GM19397 (cell line): Measurements from ENCODE around the gene GASK1A.

Experiments
- ATAC-seq: cut with Tn5 transposase; IDR thresholded peaks from one replicate; pipeline ENCODE4 v1.9.1; 2021; ENCODE audit warnings: mild to moderate bottlenecking, moderate library complexity; ENCODE audit not compliant: unreplicated experiment

Gene GASK1A

DNA sequence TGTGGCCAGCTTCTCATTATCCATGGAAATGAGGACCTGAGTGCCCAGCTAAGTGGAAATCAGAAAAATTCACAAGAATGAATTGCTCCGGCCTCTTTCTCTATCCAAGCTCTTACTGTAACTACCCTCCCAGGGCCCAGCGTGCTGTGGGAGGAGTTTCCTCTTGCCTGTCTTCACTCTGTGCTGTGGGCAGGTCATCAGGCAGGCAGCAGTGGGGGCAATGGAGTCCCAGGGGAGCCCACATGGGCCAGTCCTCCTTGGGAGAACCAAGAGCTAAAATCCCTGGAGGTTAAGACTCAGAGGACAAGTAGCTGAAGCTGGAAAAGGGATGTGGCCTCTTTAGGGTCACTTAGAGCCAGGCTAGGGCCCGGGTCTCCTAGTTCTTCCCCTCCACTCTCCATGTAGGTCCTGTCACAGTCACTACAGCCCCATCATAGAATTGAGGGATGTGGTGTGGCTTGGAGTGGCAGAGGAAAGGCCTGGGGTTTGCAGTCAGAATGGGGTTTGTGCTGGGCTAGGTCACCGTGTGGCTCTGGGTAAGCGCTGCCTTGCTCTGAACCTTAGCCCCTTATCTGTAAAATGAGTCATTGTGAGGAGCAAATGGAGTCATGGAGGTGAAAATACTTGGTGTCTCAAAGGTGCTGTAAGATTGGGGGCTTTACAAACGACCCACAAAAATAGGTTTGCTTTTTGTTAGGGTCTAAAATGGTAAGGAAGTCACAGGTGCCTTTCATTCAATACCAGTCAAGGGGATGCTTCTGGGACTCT lies 3.7 kb downstream of the GASK1A start:
- ATAC-seq = no peak

DNA sequence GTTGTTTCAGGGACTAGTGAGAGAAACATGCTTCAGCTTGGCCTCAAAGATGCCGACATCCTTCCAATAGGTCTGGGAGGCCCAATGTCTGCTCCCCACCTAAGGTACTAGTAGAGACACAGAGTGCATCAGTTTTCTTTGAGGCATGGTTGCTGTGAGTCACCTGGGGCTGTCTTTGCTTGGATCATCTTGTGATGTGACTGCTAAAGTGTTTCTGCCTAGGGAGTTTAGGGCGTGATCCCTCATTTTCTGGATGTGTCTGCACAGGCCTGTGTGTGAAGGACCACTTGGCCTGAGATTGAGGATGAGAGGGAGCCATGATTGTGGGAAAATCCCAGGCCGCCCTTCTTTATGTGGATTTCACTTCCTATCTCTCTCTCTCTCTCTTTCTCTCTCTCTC lies 4.8 kb downstream of the GASK1A start:
- no peak for ATAC-seq

DNA sequence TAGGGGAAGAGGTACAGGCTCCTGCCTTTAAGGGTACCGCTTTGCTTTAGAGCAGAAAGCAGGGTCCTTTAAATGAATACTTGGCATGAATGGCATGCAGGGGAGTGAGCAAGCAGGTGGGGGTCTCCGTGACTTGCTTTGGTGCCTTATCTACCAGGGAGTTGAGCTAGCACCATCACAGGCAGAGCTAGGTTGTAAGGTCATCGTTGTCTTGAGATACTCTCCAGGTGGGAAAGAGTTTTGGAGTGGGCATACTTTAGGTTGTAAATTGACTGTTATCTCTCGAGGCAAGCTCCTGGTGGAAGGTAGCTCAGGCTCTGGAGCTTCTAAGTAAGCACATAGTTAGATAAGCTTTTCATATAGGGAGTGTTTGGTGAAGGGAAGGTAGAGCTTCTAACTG lies 5.6 kb downstream of the GASK1A start:
- no peak for ATAC-seq

DNA sequence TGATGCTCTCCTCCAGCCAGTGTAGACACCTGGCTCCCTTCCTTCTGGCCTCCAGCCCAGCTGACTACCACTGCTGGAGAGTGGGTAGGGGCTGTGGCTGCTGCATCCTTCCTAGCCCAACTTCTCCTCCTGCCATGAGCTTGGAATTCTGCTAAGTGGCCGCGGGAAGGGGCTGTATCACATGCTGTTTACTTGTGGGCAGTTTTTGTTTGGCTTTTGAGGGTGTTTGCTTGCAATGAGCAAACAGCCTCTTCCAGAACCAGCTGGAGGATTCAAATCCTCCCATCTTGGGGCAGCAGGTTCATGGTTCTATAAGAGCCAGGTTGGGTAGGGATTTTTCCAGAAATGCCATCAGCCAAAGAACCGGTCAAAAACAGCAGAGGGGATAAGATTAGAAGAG lies 9.0 kb downstream of the GASK1A start:
- ATAC-seq = no peak

DNA sequence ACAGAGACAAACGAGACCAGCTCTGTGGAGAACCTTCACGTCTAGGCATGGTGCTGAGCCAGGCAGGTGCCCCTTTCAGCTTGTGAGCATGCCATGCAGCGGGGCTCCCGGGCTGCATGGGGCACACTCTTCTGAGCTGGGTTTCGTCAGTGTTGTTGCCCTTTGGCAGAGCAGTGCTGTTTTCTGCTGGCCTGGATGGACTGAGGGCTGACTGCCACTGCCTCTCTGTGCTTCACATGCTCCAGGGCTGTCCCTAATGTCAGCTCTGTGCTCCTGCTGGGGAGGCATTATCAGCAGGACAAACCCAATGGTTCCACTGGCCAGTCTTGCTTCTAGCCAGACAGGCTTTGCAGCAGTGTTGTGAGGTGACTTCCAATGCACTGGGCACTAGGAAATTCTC lies 9.5 kb downstream of the GASK1A start:
- ATAC-seq = no peak

DNA sequence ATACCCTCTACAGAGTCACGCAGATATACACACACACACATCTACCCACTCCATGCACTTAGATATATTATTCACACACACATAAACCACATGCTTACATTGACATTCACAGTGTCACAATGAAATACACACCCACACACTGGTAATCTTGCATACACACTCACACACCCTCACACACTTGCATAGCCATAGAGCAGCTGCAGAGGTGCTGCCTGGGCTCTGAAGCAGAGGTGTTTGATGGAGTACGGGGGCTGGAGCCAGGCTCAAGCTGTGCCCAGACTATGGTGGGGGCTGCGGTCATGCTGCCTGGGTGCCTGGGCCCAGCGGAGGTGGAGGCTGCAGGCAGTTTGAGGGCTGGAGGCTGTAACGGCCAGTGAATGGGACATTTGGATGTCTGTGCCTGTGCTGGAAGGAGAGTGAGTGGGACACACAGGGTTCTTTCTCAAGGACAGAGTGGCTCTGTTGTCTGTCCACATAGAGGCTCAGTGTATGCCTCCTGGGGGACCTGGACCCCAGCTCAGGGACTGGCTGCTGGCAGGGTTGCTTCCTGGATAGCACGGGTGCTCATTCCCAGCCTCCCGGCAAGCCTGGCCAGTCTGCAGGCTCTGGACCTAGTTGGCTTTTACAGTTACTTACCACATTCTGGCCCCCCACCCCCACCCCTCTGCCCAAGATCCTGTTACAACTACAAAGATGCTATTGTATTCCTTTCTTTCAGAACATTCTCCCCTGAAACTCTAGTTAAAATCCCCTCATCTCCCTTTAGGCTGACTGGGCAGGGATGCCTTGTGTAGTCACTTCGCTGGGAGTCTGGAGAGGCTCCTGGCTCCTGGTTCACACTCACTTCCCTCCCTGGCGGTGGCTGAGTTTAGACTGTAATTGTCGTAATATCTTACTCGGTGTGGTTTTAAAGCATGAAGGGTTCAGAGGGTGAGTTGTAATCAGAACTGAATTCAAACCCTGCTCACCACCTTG lies 12.5 kb downstream of the GASK1A start:
- no peak for ATAC-seq

DNA sequence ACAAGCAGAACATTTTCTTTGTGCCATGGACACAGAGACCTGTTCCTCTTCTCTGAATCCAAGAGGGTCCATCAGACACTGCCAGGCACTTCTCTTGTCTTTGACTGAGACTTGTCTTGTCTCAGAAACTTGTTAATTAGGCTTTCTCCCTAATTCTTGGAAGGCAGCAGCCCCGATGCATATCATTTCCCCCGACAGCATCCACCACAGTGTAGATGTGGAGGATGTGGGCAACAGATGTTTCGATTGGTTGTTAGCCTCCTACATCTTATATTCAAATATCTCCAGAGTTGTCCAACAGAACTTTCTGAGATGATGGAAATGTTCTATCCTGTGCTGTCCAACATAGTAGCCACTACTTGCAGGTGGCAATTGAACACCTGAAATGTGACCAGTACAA lies 15.5 kb downstream of the GASK1A start:
- no peak for ATAC-seq

DNA sequence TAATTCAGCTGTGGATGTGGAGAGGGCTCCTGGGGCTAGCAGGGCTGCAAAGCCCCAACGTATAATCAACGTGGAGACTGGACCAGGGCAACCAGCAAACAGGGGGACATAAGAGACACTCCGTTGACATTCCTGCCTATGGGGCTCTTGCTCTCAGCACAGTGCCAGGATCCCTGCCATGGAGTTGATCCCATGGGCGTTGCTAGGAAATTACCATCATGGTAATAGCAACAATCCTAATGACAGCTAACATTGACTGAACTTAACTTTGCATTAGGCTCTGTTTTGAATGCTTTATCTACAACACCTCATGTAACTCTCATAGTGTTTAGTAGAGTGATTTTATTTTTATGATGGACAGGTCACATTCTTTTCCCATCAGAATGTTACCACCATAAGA lies 16.9 kb downstream of the GASK1A start:
- no peak for ATAC-seq

DNA sequence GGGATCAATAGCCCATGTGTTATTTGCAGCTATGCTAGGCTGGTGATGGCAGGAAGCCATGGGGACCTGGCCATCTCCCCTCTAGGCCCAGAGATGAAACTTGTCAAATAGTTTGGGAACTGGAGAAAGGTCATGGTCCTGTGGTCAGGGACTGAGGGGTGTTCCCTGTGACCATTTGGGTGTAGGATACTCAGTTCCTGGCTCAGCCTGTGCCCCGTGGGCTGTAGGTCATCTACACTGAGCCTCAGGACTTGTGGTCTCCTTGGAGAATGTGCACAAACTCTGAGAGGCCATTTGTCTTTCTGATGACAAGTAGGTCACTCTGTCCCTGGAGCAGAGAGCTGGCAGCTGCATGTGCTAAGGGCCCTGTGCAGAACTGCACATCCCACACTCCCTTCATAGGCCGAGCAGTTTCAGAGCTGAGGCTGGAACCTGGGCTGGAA lies 17.5 kb downstream of the GASK1A start:
- ATAC-seq = no peak

DNA sequence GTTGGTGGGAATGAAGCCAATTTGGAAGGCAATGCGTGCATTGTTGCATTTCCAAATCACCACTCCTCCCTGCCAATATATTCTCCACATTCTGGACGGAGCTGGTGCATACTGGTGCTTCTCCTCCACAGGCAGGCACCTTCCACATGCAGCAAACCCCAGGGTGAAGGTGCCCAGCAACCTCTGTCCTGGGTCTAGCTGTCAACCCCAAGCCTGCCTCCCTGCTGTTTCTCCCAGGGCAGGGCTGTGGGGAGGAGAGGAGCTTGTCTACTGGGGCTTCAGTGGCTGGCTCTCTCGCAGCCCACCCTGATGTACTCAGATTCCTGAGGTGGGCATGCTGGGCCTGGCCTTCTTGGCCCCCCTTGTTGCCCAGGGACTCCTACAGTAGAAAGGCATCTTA lies 20.1 kb downstream of the GASK1A start:
- no peak for ATAC-seq

DNA sequence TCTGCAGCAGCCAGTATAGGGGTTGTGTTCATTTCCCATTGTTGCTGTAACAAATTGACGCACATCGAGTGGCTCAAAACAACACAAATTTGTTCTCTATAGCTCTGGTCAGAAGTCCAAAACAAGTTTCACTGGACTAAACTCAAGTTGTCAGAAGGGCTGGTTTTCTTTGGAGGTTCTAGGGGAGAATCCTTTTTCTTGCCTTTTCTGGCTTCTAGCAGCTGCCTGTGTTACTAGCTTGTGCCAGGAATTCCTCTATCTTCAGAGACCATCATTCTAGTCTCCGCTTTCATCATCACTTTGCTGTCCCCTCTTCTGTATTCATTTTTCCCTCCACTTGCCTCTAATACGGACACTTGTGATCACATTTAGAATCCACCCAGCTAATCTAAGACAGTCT lies 20.5 kb downstream of the GASK1A start:
- ATAC-seq = no peak

DNA sequence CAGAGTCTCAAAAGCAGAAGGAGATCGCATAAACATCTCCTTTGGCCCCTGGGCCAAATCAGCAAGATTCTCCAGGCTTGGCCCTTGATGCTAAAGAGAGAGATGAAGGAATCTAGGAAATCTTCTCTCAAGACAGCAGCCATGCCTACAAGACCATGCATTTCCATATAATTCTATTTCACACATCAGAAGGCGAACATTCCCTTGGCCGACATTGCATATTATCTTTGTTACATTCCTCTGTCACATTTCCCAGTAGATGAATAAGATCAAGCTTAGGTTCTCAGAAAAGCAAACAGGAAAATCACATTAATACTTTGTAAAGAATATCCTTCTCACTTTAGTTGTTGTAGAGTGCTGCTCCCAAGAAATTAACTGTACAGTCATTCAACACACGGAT lies 21.3 kb downstream of the GASK1A start:
- no peak for ATAC-seq

DNA sequence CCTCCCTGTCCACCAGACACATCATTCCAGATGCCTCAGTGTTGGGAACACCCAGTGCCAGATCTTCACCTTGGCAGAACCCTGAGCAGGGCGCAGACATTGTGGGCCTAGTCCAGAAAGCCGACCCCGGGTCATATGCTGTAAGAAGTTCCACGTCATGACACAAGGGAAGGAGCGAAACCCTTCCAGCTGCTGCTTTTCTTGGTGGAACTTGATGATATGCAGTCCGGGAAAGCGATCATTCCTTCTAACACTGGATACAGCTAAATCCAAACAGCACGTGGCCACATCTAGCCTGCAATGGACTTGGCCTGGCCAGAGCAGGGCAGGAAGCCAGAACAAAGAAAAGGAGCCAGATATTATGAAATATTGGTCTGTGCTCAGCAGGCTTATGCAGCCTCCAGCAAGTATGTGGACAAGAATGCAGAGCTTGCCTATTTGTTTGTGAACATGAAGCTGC lies 22.0 kb downstream of the GASK1A start:
- no peak for ATAC-seq

DNA sequence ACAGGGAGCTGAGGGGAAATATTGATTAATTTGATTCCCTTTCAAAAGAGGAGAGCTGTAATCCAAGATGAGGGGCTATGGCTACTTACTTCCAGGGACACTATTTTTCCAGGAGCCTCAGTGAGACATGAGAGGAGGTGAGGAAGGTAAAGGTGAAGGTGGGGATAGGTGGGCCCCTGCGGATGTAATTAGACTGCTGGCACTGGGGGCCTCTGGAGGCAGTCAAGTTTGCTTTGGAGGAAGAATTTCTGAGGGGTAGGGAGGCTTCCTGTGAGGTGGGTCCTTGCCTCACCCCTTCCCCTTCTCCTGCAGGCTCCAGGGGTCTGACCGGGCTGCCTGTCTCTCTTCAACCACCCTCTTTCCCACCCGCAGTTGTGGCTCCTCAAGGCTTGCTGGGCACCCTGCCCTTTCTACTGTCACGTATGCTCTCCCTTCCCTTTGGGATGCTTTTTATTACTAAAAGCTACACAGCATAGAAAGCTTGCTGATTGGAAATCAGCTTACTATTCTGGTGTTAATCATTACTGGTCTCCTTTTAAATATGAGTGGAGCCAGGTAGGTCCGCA lies 22.5 kb downstream of the GASK1A start:
- no peak for ATAC-seq

DNA sequence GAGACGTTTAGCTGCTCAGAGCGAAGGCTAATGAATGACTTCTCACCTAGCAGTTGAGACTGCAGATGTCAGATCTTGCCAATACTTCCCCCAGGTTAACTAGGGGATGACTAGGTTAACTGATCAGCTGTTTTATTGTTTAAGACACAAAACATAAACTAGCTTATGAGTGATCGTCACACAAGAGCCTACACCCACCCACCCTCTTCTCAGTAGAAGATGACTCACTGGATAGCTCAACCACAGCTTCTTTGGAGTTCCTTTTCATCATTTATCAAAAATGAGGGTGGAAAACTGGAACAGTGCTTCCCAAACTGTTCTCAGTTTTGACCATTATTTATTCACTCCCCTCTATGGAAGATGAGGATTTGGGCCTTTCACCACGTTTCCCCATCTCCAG lies 25.2 kb downstream of the GASK1A start:
- no peak for ATAC-seq

DNA sequence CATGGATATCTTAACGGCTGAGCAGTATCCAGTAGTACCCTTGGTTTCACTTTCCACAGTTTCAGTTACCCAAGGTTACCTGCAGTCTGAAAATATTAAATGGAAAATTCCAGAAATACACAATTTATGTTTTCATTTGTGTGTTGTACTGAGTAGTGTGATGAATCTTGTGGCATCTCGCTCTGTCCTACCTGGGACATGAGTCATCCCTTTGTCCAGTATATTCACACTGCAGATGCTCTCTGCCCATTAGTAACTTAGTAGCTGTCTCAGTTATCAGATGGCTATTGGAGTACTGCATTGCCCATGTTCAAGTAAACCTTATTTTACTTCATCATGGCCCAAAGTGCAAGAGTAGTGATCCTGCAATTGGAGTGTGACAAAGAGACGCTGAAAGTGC lies 26.1 kb downstream of the GASK1A start:
- no peak for ATAC-seq

DNA sequence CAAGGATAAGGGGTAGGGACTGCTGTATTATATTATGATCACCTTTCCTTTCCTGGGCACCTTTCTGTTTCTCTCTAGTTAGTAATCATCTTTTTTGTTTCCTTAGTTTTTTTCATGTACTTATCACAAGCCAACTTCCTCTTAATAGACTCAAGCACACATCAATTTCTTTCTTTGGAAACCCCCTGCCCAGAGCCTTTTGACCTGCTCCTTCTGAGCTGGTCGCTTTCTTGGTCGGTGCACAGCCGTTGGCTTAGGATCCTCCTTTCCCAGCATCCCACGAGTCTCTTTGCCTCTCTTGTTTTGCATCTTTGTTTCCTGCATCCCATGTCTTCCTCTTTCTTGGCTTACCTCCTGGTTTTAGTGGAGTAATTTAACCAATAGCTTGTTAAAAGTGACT lies 26.9 kb downstream of the GASK1A start:
- no peak for ATAC-seq

DNA sequence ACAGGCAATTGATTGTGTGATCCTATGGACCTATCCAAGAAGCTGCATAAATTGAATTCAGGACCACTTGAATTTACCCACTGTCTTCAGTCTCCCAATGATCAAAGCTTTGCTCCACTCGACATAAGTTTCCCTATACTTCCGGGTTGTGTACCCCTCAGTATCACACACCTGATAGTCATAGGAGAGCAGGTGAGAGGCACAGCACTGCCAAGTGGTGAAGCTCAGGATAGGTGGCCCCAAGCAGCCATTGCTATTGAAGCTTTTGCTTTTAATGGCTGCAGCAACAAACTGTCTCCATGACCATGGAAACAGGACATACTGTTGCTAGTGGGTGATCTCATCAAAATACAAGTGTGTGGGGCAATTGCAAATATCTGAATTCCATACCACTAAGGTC lies 27.7 kb downstream of the GASK1A start:
- ATAC-seq = no peak

DNA sequence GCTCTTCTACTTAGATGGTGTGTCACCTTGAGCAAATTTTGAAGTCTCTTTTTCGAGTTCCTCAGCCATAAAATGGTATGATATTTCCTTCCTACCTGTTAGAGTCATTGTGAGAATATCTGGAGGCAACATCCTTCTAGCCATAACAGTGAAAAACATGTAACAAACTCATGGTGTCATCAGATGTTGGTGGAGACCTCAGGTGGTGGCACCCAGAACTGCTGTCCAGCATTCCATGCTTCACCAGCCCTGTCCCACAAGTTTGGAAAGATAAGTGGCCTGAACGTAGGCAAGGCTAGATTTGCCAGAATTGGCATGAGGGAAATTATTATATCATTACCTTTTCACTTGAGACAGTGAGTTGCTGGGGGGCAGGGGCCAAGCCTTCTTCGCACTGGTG lies 30.4 kb downstream of the GASK1A start:
- ATAC-seq = no peak

DNA sequence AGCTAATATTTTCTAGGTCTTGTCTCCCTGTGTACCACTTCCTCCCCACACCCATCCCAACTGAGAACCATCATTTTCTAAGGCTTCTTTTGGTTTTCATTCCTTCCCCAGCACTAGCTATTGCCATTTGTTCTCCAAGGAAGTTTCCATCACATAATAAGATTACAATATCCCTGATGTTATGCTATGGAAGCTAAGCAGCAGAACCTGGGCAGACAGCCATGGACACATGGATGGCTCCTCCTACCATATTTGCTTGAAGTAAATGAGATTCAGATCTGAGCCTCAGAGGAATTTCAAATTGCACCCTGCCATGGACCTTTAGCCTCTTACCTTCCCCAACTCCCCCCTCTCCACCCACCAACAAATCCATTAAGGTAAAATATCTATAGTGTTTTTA lies 31.5 kb downstream of the GASK1A start:
- ATAC-seq = no peak

DNA sequence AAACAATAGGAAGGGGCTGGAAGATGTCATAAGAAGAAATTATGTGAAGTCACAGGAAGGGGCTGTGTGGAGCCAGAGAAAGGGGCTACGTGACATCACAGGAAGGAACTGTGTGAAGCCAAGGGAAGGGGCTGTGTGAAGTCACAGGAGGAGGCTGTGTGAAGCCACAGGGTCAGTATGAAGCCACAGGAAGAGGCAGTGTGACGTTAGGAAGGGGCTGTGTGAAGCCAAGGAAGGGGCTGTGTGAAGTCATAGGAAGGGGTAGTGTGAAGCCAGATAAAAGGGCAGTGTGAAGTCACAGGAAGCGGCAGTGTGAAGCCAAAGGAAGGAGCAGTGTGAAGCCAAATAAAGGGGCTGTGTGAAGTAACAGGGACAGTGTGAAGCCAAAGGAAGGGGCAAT lies 32.5 kb downstream of the GASK1A start:
- ATAC-seq = no peak

DNA sequence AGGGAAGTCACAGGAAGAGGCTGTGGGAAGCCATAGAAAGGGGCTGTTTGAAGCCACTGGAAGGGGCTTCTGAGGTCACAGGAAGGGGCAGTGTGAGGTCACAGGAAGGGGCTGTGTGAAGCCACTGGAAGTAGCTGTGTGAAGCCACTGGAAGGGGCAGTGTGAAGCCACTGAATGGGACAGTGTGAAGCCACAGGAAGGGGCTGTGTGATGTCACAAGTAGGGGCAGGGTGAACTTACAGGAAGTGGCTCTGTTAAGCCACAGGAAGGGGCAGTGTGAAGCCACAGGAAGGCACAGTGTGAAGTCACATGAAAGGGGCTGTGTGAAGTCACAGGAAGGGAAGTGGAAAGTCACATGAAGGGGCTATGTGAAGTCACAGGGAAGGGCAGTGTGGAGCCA lies 33.1 kb downstream of the GASK1A start:
- no peak for ATAC-seq
